Measurements from ENCODE around the gene NCCRP1.

NCCRP1 gene

GRCh38 chr19:39196860-39197562, at the start of gene NCCRP1:
TSS of gene NCCRP1 (plus strand) at chr19:39196964. CDS start at chr19:39196983, 19 bp downstream.
- DNase-seq = no peak

GRCh38 chr19:39147480-39147879, 49.3 kb upstream of the NCCRP1 start:
- DNase-seq = no peak

GRCh38 chr19:39148939-39149529, 47.7 kb upstream of the NCCRP1 start:
- no peak for DNase-seq

- no peak for DNase-seq
These were observed 46.5 kb upstream of the NCCRP1 start for GRCh38 chr19:39150235-39150634.

GRCh38 chr19:39150807-39151600, 45.8 kb upstream of the NCCRP1 start:
- DNase-seq = no peak

GRCh38 chr19:39152066-39152465, 44.7 kb upstream of the NCCRP1 start:
- no peak for DNase-seq

GRCh38 chr19:39154100-39154628, 42.6 kb upstream of the NCCRP1 start:
- DNase-seq = no peak

- no peak for DNase-seq
These were observed 42.1 kb upstream of the NCCRP1 start for GRCh38 chr19:39154629-39155100.

GRCh38 chr19:39155114-39155700, 41.6 kb upstream of the NCCRP1 start:
- no peak for DNase-seq

GRCh38 chr19:39155741-39156140, 41.0 kb upstream of the NCCRP1 start:
- no peak for DNase-seq

- no peak for DNase-seq
These were observed 40.2 kb upstream of the NCCRP1 start for GRCh38 chr19:39156326-39157230.

- DNase-seq = no peak
These were observed 39.3 kb upstream of the NCCRP1 start for GRCh38 chr19:39157275-39157996.

GRCh38 chr19:39157997-39158389, 38.8 kb upstream of the NCCRP1 start:
- DNase-seq = no peak

- DNase-seq = no peak
These were observed 38.0 kb upstream of the NCCRP1 start for GRCh38 chr19:39158646-39159260.

- no peak for DNase-seq
These were observed 36.3 kb upstream of the NCCRP1 start for GRCh38 chr19:39160523-39160861.

- no peak for DNase-seq
These were observed 35.7 kb upstream of the NCCRP1 start for GRCh38 chr19:39160889-39161672.

- DNase-seq = no peak
These were observed 34.2 kb upstream of the NCCRP1 start for GRCh38 chr19:39162441-39163043.

GRCh38 chr19:39163621-39164020, 33.1 kb upstream of the NCCRP1 start:
- no peak for DNase-seq

GRCh38 chr19:39164289-39164688, 32.5 kb upstream of the NCCRP1 start:
- DNase-seq = no peak

GRCh38 chr19:39165857-39166256, 30.9 kb upstream of the NCCRP1 start:
- DNase-seq = no peak

Data from OCI-M1 (cell line).